Mesendoderm (in vitro differentiated cells): Measurements from ENCODE around the gene TRIM72.
"Not testable (repeated sequence)": the region's sequence is repeated elsewhere in the genome, so short reads cannot be mapped to it uniquely, and the experiment has no call there.

Source experiments
- DNase-seq: peaks from one replicate; pipeline ENCODE4 v3.0.0; 2013
- H2AK5ac ChIP-seq: 2 replicates; pipeline ENCODE4 v1.6.1; 2013; ENCODE audit warnings: low read length, inconsistent platforms
- H2BK120ac ChIP-seq: 2 replicates; pipeline ENCODE4 v1.6.1; 2013; ENCODE audit warnings: low read depth, mild to moderate bottlenecking, low read length, moderate library complexity, mixed read lengths
- H2BK15ac ChIP-seq: replicated peaks from 2 replicates; pipeline ENCODE4 v1.6.1; 2013; ENCODE audit warnings: low read depth, mild to moderate bottlenecking, moderate library complexity
- H2BK5ac ChIP-seq: 2 replicates; pipeline ENCODE4 v1.6.1; 2013; ENCODE audit warnings: low read length, inconsistent platforms
- H3K18ac ChIP-seq: 2 replicates; pipeline ENCODE4 v1.6.1; 2013; ENCODE audit warnings: mild to moderate bottlenecking, low read length, mixed read lengths
- H3K23ac ChIP-seq: one replicate; pipeline ENCODE4 v1.6.1; 2013; ENCODE audit warnings: low read length
- H3K27ac ChIP-seq: 2 replicates; pipeline ENCODE4 v1.5.1; 2013; ENCODE audit warnings: low read depth, mild to moderate bottlenecking, inconsistent platforms, low read length, moderate library complexity
- H3K27me3 ChIP-seq: 2 replicates; pipeline ENCODE4 v1.6.1; 2013; ENCODE audit warnings: low read length, control low read depth, mild to moderate bottlenecking, inconsistent platforms; ENCODE audit not compliant: insufficient read depth, poor library complexity
- H3K36me3 ChIP-seq: 2 replicates; pipeline ENCODE4 v1.6.1; 2013; ENCODE audit warnings: low read length, inconsistent platforms; ENCODE audit not compliant: control insufficient read depth, insufficient read depth
- H3K4ac ChIP-seq: one replicate; pipeline ENCODE4 v1.6.1; 2013; ENCODE audit warnings: low read depth, mild to moderate bottlenecking, low read length, moderate library complexity
- H3K4me1 ChIP-seq: 2 replicates; pipeline ENCODE4 v1.6.1; 2013; ENCODE audit warnings: low read depth, low read length, inconsistent platforms; ENCODE audit not compliant: control insufficient read depth
- H3K4me2 ChIP-seq: 2 replicates; pipeline ENCODE4 v1.6.1; 2013; ENCODE audit warnings: low read length
- H3K4me3 ChIP-seq: 2 replicates; pipeline ENCODE4 v1.5.1; 2013; ENCODE audit warnings: mild to moderate bottlenecking, low read length
- H3K56ac ChIP-seq: one replicate; pipeline ENCODE4 v1.6.1; 2013; ENCODE audit warnings: low read length
- H3K79me1 ChIP-seq: 2 replicates; pipeline ENCODE4 v1.6.1; 2013; ENCODE audit warnings: low read length, inconsistent platforms
- H3K79me2 ChIP-seq: 2 replicates; pipeline ENCODE4 v1.6.1; 2013; ENCODE audit warnings: mild to moderate bottlenecking, low read length; ENCODE audit not compliant: control insufficient read depth, insufficient read depth
- H3K9ac ChIP-seq: 2 replicates; pipeline ENCODE4 v1.6.1; 2013; ENCODE audit warnings: low read length, inconsistent platforms
- H4K5ac ChIP-seq: one replicate; pipeline ENCODE4 v1.6.1; 2013; ENCODE audit warnings: low read length
- H4K8ac ChIP-seq: one replicate; pipeline ENCODE4 v1.6.1; 2013; ENCODE audit warnings: low read depth, mild to moderate bottlenecking, control low read depth, low read length, moderate library complexity
- WGBS: extraction: QIAGEN DNeasy Blood & Tissue Kit; methylation state at CpG from one replicate; pipeline ENCODE4 v1.1.7; 2013; ENCODE audit warnings: low lambda C conversion rate, missing lambda C conversion rate; ENCODE audit not compliant: insufficient coverage; ENCODE audit errors: extremely low coverage; 5-methylcytosine and 5-hydroxymethylcytosine counted together

The TRIM72 gene

GRCh38 chr16:31273676-31274075 is 59.8 kb downstream of the TRIM72 start:
- Histone ChIP-seq H3K4me2 (no peak overlapping the region), H3K36me3 (no peaks in the 10 kb centered on the region), H3K27ac (no peak overlapping the region), H4K8ac (no peak overlapping the region), H2BK120ac (no peak overlapping the region), H3K56ac (no peak overlapping the region), H3K27me3 (no peaks in the 10 kb centered on the region), H2BK15ac (no peak overlapping the region), H3K79me2 (no peaks in the 10 kb centered on the region), H2AK5ac (no peak overlapping the region), H3K4me1 (peaks cover 1% of the 10 kb centered on the region), H2BK5ac (no peak overlapping the region), H3K4me3 (no peak overlapping the region), H3K18ac (no peak overlapping the region), H3K4ac (no peak overlapping the region), H4K5ac (no peak overlapping the region), H3K79me1 (no peaks in the 10 kb centered on the region), H3K23ac (no peak overlapping the region), H3K9ac (no peak overlapping the region)
- no CpG with 5 or more reads among the region's 3 CpGs for WGBS
- DNase-seq, result no peak

GRCh38 chr16:31274831-31275816 is 61.2 kb downstream of the TRIM72 start:
- Histone ChIP-seq H3K79me2 (no peaks in the 10 kb centered on the region), H3K18ac (no peak overlapping the region), H3K23ac (no peak overlapping the region), H3K27me3 (no peaks in the 10 kb centered on the region), H2BK15ac (no peak overlapping the region), H3K79me1 (no peaks in the 10 kb centered on the region), H2BK120ac (no peak overlapping the region), H3K4me2 (no peak overlapping the region), H3K4ac (no peak overlapping the region), H4K8ac (no peak overlapping the region), H4K5ac (no peak overlapping the region), H3K56ac (no peak overlapping the region), H3K27ac (no peak overlapping the region), H3K36me3 (no peaks in the 10 kb centered on the region), H2AK5ac (no peak overlapping the region), H3K4me1 (peaks cover 1% of the 10 kb centered on the region), H3K4me3 (no peak overlapping the region), H2BK5ac (no peak overlapping the region), H3K9ac (no peak overlapping the region)
- DNase-seq, result no peak
- WGBS, result no CpG with 5 or more reads among the region's 15 CpGs

GRCh38 chr16:31276600-31276999 is 62.7 kb downstream of the TRIM72 start:
- Histone ChIP-seq H2BK15ac (no peak overlapping the region), H3K18ac (no peak overlapping the region), H3K27me3 (no peaks in the 10 kb centered on the region), H3K4ac (no peak overlapping the region), H3K4me1 (peaks cover 1% of the 10 kb centered on the region), H3K27ac (no peak overlapping the region), H3K23ac (no peak overlapping the region), H2BK120ac (no peak overlapping the region), H3K9ac (no peak overlapping the region), H2AK5ac (no peak overlapping the region), H4K8ac (no peak overlapping the region), H3K56ac (no peak overlapping the region), H3K4me3 (no peak overlapping the region), H3K79me1 (no peaks in the 10 kb centered on the region), H2BK5ac (no peak overlapping the region), H3K36me3 (no peaks in the 10 kb centered on the region), H3K79me2 (no peaks in the 10 kb centered on the region), H3K4me2 (no peak overlapping the region), H4K5ac (no peak overlapping the region)
- no peak for DNase-seq
- no CpG with 5 or more reads among the region's 5 CpGs for WGBS

- H3K79me1 ChIP-seq, result no peaks in the 10 kb centered on the region
- H3K27ac ChIP-seq, result no peak overlapping the region
- H3K4ac ChIP-seq, result no peak overlapping the region
- no peak overlapping the region for H4K5ac ChIP-seq
- no peak overlapping the region for H3K9ac ChIP-seq
- H2BK15ac ChIP-seq, result no peak overlapping the region
- WGBS, result no CpG with 5 or more reads among the region's 17 CpGs
- H3K23ac ChIP-seq, result no peak overlapping the region
- no peak for DNase-seq
- no peak overlapping the region for H2AK5ac ChIP-seq
- H3K4me3 ChIP-seq, result no peak overlapping the region
- H3K56ac ChIP-seq, result no peak overlapping the region
- no peak overlapping the region for H2BK120ac ChIP-seq
- H4K8ac ChIP-seq, result no peak overlapping the region
- no peak overlapping the region for H2BK5ac ChIP-seq
- H3K4me1 ChIP-seq, result peaks cover 1% of the 10 kb centered on the region
- H3K79me2 ChIP-seq, result no peaks in the 10 kb centered on the region
- H3K4me2 ChIP-seq, result no peak overlapping the region
- H3K27me3 ChIP-seq, result no peaks in the 10 kb centered on the region
- no peaks in the 10 kb centered on the region for H3K36me3 ChIP-seq
- no peak overlapping the region for H3K18ac ChIP-seq
Observed at GRCh38 chr16:31277659-31278260, 63.8 kb downstream of the TRIM72 start.

GRCh38 chr16:31278853-31279252 is 64.9 kb downstream of the TRIM72 start:
- not testable (repeated sequence) for H3K4me1 ChIP-seq, H3K4me2 ChIP-seq, H4K5ac ChIP-seq, H2AK5ac ChIP-seq, H3K4me3 ChIP-seq, H3K79me1 ChIP-seq, H3K18ac ChIP-seq, H2BK120ac ChIP-seq, H3K23ac ChIP-seq, DNase-seq, H2BK15ac ChIP-seq, H3K56ac ChIP-seq, H3K36me3 ChIP-seq, H3K79me2 ChIP-seq, H4K8ac ChIP-seq, H3K27ac ChIP-seq, H3K27me3 ChIP-seq, H3K4ac ChIP-seq, H3K9ac ChIP-seq, H2BK5ac ChIP-seq
- no CpG with 5 or more reads among the region's 4 CpGs for WGBS
